ENCODE results near the gene LCE1F.

The LCE1F gene, protein sequence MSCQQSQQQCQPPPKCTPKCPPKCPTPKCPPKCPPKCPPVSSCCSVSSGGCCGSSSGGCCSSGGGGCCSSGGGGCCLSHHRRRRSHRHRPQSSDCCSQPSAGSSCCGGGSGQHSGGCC

DNA sequence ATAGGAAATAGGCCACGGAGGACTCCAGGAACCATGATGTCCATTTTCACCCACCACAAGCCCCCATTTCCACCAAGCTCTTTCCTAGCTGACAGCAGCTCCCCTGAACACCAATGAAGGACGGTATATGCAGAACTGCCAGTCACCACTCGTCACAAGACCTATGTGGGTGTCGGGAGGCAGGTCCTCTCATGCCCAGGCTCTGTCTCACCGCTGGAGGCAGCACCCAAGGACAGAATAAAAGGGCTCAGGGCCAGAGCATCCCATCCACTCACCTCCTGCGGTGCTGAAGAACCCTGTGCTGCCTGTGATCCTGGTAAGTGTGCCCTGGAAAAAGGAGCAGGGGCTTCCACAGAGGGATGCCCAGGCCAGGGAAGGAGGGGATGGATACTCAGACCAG lies at the start of gene LCE1F:
Gene LCE1F, plus strand, starts transcription at position 266 of the 400 bp plus-strand sequence. CDS start 1,232 bp downstream, outside the sequence.
- DNase-seq = no peak

GRCh38 chr1:152725261-152725660 lies 49.7 kb upstream of the LCE1F start:
- DNase-seq = no peak

- DNase-seq = no peak
Observed at GRCh38 chr1:152728986-152729385, 46.0 kb upstream of the LCE1F start.

- no peak for DNase-seq
Observed at GRCh38 chr1:152735648-152736047, 39.3 kb upstream of the LCE1F start.

DNA sequence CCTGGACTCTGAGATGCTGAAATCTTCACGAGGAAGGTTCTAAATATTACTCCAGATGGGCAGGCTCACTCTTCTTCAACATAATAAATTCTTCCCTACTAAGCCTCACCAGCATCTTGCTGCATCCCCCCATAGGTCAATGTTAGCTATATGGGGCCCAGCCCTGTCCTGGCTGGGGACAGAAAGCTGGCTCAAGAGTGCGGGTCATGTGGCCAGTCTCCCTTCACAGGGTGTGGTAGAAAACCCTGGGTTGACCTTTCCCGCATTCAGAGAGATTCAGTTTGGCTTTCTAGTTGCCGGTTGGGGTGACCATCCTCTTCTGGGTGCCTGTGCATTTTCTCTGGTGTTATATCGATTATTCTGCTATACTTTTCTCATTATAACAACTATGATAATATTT lies 36.9 kb upstream of the LCE1F start:
- DNase-seq = no peak

- no peak for DNase-seq
Observed at GRCh38 chr1:152739841-152740240, 35.1 kb upstream of the LCE1F start.

DNA sequence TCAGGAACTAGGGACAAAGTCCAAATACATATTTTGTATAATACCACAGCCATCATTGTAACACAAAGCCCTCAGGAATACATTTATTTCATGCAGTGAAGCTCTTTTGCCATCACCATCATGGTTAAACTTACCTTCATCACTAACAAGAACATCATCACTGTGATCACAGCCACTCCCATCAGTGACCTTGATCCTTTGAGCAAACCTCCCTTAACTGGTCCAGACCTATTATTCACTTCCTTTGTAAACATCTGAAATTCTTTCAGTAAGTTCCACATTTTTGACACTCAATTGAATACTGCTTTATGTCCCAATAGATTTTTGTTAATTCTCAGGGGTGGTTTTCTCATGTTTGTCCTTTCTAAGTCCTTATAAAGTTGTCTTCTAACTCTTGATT lies 33.3 kb upstream of the LCE1F start:
- no peak for DNase-seq

GRCh38 chr1:152743371-152744145 lies 31.4 kb upstream of the LCE1F start:
- no peak for DNase-seq

GRCh38 chr1:152745289-152745704 lies 29.6 kb upstream of the LCE1F start:
- DNase-seq = no peak

DNA sequence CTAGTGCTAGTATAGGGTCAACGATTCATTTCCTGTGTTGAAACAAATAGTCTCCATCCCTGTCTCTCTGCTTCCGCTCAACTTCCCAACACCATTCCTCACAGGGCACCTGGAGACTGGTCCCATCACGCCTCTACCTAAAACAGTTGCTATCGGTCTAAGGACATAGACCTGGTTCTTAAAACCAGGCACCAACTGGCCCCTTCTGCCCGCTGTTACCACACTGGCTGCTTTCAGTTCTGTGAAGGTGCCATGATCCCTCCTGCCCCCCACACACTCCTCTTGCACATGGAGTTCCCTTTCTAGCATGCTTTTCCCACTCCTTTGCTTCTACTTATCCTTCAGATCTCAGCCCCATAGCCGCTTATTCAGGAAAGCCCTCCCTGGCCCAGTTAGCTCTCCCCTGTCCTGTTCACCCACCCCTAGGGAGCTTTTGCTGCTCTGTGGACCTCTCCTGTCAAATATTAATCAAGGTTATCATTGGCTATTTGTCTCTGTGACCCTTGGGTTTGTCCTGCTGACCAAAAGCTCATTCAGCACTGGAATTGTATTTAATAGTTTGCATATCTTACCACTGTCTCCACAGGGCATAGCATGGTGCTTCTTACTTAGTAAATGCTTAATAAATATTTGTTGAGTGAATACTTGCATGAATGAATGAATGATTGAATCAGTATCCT lies 29.0 kb upstream of the LCE1F start:
- no peak for DNase-seq

GRCh38 chr1:152747831-152748230 lies 27.1 kb upstream of the LCE1F start:
- no peak for DNase-seq

GRCh38 chr1:152752225-152752624 lies 22.7 kb upstream of the LCE1F start:
- DNase-seq = no peak

- no peak for DNase-seq
Observed at GRCh38 chr1:152753586-152753985, 21.4 kb upstream of the LCE1F start.

DNA sequence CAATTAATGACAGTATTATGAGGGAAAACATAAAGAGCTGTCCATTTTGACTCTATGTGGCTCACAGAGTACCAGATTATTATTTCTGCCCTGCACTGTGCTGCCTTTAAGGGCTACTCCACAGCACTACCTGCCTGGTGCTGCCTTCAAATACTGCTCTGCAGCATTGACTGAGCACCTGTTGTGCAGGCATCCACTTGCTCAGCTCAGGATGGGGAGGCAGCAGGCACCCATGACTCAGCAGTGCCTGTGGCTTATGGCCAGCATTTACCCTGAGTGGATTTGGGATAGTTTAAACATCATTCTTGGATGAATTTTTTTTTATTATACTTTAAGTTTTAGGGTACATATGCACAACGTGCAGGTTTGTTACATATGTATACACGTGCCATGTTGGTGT lies 18.1 kb upstream of the LCE1F start:
- no peak for DNase-seq

DNA sequence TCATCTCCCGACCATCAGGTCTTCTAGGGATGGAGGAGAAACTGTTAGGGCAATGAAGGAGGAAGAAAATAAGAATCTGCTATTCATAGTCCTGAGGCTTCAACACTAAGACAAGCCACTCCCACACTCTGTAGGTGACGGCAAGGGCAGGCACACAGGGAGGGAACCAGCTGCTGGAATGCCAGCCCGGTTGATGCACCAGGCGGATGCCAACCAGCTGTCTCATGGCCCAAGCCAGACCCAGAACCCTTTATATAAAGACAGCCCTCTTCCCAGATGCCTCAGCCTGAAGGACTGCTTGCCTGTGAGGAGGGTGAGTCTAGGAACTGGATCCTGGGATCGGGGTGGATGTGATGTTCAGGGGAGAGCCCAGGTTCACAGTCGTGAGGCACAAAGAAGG lies 17.2 kb upstream of the LCE1F start, which contains the start of gene KPRP:
Gene KPRP, plus strand, starts transcription at position 279 of the 400 bp plus-strand sequence. CDS start 1,564 bp downstream, outside the sequence.
- DNase-seq = no peak

GRCh38 chr1:152758636-152759035 lies 16.3 kb upstream of the LCE1F start:
- DNase-seq = no peak

DNA sequence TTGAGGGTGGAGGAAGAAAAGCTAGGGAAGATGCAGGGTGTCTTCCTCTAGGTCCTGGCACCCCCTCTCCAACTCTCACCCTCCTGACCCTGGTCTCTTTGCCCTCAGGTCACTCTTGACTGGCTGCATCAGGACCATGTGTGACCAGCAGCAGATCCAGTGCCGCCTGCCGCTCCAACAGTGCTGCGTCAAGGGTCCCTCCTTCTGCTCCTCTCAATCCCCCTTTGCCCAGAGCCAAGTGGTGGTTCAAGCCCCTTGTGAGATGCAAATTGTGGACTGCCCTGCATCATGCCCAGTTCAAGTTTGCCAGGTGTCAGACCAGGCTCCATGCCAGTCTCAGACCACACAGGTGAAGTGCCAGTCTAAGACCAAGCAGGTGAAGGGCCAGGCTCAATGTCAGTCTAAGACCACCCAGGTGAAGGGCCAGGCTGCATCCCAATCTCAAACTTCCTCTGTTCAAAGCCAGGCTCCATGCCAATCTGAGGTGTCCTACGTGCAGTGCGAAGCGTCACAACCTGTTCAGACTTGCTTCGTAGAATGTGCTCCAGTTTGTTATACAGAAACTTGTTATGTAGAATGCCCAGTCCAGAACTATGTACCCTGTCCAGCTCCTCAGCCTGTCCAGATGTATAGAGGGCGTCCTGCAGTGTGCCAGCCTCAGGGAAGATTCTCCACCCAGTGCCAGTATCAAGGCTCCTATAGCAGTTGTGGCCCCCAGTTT lies 15.3 kb upstream of the LCE1F start:
- no peak for DNase-seq

GRCh38 chr1:152760551-152761190 lies 14.3 kb upstream of the LCE1F start:
- no peak for DNase-seq

DNA sequence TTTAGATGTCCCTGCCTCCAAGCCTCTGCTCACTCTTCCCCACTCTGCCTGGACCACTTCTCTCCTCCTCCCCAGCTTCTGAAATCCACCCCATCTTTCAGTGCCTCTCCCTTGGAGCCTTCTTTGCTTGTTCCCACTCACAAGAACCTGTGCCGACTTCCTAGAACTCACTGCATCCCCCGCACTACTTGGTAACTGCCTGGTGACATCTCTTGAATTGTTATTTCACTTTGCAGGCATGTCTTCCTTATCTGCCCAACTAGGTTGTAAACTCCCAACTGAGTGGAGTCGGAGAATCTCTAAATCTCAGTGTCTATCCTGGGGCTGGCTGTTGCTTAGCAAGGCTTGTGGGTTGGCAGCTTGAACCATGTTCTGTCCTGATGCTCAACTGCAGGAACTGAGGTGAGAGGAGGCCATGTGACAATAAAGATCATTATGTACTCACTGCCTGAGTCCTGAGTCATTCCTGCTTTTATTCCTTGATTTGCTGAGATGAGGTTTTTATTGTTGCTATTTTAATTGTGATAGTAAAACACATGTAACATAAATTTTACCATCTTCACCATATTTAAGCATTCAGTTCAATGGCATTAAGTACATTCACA lies 13.2 kb upstream of the LCE1F start:
- DNase-seq = no peak

DNA sequence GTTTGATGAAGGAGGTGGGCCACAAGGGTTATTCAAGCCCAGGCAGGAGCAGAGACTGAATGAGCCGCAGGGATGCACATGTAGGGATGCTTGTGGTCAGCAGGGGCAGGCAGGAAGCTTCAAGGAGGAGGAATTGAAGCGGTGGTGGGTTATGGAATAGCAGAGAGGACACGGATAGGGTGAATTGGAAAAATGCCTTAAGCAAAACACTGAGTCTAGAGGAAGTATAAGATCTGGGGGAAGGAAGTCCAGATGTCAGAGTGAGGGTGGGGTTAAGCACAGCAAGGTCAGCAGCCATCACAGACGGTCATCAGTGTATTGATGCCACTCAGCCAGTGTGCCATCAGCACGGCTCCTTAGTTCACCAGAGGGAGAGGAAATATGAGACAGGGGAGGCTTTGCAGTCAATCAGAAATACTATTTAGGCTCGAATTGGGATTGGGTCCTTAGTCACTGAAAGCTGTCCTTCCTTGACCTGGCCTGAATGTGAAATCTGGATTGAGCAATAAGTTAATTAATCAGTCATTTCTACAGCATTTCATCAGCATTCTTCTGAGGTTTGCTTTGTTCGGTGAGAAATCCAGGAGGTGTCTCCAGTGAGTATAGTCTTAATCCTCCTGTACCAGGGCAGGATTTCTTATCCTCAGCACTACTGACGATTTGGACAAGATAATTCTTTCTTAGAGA lies 6.0 kb upstream of the LCE1F start:
- DNase-seq = no peak

GRCh38 chr1:152770411-152770810 lies 4.5 kb upstream of the LCE1F start:
- DNase-seq = no peak

GRCh38 chr1:152776361-152776760 lies 1.4 kb downstream of the LCE1F start:
- DNase-seq = no peak

Measured in NCI-H510A (cell line).